Neural progenitor cell (in vitro differentiated cells): ENCODE measurements around the gene PSMA7.

Experiments used
- EZH2phosphoT487 ChIP-seq: fragments of 200-600 bp; sonication (generic); IDR thresholded peaks from 2 replicates; pipeline ENCODE4 v1.6.1; 2017; ENCODE audit warnings: antibody characterized with exemption
- TF ChIP-seq, protein P1 (sequence below): fragments of 200-600 bp; sonication (generic); IDR thresholded peaks from 2 replicates; pipeline ENCODE4 v1.5.1; 2017; ENCODE audit warnings: antibody characterized with exemption, mild to moderate bottlenecking

DNA sequence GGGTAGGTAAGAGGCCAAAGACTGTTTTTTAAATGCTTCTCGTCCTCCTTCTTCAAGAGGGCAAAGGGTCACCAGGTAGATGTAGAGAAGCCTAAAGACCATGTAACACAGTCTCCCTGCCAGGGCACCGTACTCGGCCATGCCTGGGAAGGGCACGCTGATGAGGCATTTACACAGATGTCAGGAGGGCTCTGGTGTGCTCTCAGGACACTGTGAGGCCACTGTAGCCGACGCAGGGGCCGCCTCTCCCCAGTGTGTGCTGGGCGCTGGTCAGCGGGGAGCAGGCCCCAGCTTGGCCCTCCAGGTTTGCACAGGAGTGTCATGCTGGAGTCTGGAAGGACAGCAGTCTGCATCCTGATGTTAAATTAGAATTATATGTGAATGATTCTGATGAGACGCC is 32.5 kb upstream of the PSMA7 start:
- TF ChIP-seq, protein P1, sequence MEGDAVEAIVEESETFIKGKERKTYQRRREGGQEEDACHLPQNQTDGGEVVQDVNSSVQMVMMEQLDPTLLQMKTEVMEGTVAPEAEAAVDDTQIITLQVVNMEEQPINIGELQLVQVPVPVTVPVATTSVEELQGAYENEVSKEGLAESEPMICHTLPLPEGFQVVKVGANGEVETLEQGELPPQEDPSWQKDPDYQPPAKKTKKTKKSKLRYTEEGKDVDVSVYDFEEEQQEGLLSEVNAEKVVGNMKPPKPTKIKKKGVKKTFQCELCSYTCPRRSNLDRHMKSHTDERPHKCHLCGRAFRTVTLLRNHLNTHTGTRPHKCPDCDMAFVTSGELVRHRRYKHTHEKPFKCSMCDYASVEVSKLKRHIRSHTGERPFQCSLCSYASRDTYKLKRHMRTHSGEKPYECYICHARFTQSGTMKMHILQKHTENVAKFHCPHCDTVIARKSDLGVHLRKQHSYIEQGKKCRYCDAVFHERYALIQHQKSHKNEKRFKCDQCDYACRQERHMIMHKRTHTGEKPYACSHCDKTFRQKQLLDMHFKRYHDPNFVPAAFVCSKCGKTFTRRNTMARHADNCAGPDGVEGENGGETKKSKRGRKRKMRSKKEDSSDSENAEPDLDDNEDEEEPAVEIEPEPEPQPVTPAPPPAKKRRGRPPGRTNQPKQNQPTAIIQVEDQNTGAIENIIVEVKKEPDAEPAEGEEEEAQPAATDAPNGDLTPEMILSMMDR: no peak
- TF ChIP-seq EZH2phosphoT487: no peak
